ENCODE data around the gene PDE3B.
"Not testable (repeated sequence)": the region's sequence is repeated elsewhere in the genome, so short reads cannot be mapped to it uniquely, and the experiment has no call there.

PDE3B gene

GRCh38 chr11:14819596-14819995 lies 176.0 kb downstream of the PDE3B start:
- no peak for DNase-seq

DNA sequence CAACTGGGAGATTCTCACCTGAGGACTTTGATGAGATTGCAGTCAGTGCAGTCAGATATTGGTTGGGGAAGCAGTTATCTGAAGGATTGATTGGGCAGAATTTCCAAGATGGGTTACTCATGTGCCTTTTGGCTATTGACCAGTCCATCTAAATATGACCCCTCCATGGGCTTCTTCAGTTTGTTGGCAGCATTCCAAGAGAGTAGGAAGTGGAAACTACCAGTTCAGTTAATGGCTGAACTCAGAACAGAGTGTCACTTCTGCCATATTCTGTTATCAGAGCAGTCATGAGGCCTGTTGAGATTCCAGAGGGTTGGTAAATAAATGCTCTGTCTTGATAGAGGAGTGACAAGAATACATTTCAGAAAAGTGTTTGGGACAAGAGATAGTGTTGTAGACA lies 177.4 kb downstream of the PDE3B start:
- DNase-seq, result no peak

- DNase-seq, result no peak
Measured at GRCh38 chr11:14826600-14826999, 183.0 kb downstream of the PDE3B start.

DNA sequence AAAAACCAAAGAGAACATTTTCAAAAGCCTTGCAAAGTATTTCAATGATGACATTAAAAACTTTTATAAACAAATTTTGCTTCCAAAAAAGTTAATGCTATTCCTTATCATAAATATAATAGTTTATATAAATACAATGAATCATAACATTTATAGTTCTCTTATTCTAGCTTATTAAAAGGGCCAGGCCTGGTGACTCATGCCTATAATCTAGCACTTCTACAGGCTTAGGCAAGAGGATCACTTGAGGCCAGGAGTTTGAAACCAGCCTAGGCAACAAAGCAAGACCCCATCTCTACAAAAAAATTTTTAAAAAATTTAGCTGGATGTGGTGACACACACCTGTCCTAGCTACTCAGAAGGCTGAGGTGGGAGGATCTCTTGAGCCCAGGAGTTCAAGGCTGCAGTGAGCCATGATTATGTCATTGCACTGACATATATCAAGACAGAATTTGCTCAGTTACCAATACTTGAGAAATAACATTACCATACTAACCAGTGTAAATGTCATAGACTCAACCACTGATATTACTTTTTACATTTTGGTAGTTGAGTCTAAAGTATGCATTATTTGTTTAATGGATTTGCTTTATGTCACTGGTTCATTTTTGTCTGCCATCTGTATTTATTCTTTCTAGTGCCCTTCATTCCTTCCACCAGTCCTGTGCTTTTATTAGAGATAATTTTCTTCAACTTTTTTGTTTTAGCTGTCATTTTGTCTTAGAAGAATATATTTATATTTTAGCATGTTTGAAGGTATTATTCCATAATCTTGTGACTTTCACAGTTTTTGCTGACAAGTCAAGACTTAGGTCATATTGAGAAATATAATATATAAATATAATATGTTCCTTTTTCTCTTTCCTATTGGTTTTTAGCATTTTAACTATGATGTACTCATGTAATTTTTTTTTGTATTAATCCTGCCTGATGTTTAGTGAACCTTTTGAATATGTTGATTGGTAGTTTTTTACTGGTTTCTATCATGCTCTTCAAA lies 192.2 kb downstream of the PDE3B start:
- no peak for DNase-seq

- DNase-seq, result no peak
Measured at GRCh38 chr11:14842002-14842401, 198.4 kb downstream of the PDE3B start.

- DNase-seq, result no peak
Measured at GRCh38 chr11:14852571-14853177, 209.1 kb downstream of the PDE3B start.

DNA sequence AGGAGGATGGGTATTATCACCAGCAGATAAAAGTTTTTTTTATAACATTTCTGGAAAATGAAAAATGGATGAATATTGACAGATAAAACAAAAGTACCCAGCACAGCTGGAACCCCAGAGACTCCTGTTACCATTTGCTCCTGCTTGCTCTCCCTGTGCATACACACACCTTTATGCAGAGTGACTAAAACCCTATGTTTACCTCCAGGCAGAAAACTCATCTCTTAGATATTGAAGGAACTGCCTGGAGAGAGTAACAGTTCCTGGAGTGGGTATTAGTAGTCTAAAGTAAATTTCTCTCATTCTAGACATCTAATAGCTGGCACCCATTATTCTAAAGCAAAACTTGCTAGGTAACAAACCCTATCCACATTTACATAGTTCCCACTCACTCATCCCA lies 210.5 kb downstream of the PDE3B start:
- no peak for DNase-seq

DNA sequence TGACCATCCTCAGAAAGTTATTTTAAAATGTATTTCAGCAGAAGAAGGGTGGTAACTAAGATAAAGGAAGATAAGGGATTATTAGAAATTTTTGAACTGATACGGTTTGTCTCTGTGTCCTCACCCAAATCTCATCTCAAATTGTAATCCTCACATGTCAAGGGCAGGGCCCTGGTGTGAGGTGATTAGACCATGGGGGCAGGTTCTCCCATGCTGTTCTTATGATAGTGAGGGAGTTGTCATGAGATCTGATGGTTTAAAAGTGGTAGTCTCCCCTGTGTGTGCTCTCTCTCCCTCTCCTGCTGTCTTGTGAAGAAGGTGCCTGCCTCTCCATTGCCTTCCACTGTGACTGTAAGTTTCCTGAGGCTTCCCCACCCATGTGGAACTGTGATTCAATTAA lies 212.3 kb downstream of the PDE3B start:
- DNase-seq, result no peak

DNA sequence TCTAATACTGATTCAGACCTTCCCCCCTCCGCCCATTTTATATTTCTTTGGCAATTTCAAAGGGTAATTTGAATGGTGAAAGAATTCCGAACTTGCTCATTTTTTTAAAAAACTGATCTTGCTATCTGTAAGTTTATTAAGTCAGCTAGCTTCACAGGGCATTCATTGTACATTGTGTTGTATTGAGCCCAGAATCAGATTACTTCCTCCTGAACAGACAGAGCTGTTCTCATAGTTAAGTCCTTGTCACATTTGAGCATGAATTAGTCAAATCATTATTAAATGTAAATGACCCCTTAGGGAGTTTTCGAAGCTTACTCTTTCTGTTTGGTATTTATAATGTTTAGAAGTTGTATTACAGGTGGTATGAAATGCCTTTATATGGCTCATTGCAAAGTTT lies 214.0 kb downstream of the PDE3B start:
- DNase-seq, result no peak

GRCh38 chr11:14858404-14858803 lies 214.8 kb downstream of the PDE3B start:
- DNase-seq, result no peak

GRCh38 chr11:14860511-14860910 lies 216.9 kb downstream of the PDE3B start:
- no peak for DNase-seq

- DNase-seq, result no peak
Measured at GRCh38 chr11:14861680-14862079, 218.1 kb downstream of the PDE3B start.

- not testable (repeated sequence) for DNase-seq
Measured at GRCh38 chr11:14863775-14864174, 220.2 kb downstream of the PDE3B start.

DNA sequence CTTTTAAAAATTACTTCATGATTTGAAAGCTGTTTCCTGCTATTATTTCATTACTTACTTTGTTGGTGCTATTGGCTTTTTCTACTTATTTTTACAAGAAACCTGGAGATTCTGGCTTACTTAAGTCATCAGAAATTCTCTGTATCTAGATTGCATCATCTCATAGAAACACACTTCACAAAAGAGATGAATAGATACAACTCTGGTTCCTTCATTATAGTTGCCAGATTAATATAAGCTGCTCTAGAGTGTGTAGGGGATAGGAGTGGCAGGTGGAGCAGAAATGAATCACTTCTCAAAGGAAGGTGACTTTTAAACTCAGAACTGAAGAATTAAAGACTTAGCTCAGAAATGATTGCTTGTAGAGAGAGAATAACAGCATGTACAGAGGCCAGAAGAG lies 228.4 kb downstream of the PDE3B start:
- DNase-seq, result no peak

DNA sequence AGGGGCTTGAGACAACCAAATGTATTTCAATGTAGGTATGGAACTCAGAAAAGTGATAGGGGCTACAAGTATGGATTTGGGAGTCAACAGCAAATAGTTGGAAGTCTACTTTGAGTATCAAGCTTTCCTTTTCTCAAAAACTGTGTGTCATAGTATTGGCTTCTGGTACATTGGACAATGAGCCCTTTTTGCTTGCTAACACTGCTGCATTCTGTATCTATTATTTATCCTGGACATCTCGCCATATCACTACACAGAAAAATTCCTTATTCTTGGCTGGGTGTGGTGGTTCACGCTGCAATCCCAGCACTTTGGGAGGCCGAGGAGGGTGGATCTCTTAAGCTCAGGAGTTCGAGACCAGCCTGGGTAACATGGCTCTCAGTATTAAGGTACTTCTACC lies 230.0 kb downstream of the PDE3B start:
- no peak for DNase-seq

- no peak for DNase-seq
Measured at GRCh38 chr11:14875163-14875562, 231.6 kb downstream of the PDE3B start.

- DNase-seq, result no peak
Measured at GRCh38 chr11:14881576-14882193, 238.1 kb downstream of the PDE3B start.

DNA sequence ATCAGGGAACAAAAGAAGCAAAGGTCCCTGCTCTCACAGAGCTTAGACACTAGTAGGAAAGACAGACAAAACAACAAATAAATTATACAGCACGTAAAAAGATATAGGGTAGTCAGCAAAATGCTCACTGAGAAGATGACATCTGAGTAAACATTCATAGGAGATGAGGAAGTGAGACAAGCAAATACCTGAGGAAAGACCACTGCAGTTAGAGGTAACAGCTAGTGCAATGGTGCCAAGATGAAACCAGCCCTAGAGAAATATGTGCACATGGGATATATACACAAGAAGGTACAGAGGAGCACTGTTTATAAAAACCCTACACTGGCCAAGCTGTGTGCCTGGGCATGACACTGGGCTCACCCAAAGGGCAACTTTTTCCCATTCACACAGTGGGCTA lies 238.6 kb downstream of the PDE3B start:
- DNase-seq, result no peak

- DNase-seq, result not testable (repeated sequence)
Measured at GRCh38 chr11:14883683-14884082, 240.1 kb downstream of the PDE3B start.

GRCh38 chr11:14884667-14885273 lies 241.2 kb downstream of the PDE3B start:
- no peak for DNase-seq

GRCh38 chr11:14886513-14886912 lies 242.9 kb downstream of the PDE3B start:
- no peak for DNase-seq

DNA sequence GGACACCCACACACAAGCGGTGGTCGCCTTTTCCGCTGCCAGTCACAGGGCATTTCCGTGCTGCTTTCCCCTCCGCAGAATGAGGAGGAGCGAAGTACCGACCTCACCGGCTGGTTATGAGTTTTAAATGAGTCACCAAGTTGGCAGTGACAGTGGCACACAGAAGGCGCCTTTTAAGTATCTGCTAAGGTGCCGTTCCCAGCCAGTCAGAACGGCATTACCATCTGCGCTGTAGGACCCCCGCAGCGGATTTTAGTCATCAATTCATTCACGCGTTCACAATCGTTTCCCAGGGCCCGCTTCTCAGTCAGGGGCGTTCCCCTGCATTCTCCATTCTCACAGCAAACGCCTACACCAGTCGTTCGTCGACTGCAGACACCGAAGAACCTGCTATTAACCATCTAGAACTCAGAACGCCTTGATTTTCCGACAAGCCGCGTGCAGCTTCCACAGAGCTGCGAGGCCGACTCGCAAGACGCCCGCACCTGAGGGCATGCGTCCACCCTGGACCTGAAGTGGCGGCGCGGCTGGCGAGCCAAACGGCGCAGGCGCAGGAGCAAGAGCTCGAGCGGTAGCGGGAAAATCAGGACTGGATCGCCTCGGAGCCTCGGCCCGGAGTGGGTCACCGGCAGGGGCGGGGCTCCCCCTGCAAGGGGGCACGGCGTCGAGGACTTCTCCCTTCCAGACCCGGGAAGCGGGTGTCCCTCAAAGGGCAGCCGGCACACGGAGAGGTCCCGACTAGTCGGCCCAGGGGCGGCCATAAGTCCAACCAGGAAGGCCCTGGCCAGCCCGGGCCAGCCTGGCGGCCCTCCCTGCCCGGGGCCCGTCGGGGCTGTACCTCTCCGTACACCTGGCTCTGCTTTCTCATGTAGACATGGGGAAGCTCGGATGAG lies 247.8 kb downstream of the PDE3B start:
- peak; percentile 77 for DNase-seq
